ENCODE results near the gene SNX20. TPM values are rescaled to one million over a fixed set of nuclear protein-coding genes. Genes with fewer than 3 reads are reported as not detected.

The SNX20 gene
- total and polyA plus RNA-seq, 2 of the 4 experiments (the other 2 are of a cell fraction), result not detected

- Histone ChIP-seq H4K8ac (ENCODE audit: low read depth in 2 of 2, low read length in 2 of 2) (no peak overlapping the region), H2BK15ac (ENCODE audit: low read depth, low read length) (no peak overlapping the region), H3K36me3 (ENCODE audit: control insufficient read depth, insufficient read depth, low read length) (no peaks in the 10 kb centered on the region), H3K4me1 (ENCODE audit: control insufficient read depth, insufficient read depth, low read length) (no peaks in the 10 kb centered on the region), H2AK9ac (replicated peaks; ENCODE audit: low read depth, low read length, poor library complexity) (no peak overlapping the region), H3K79me1 (ENCODE audit: low read depth in 1 of 2, low read length in 2 of 2) (no peaks in the 10 kb centered on the region), H3K4ac (ENCODE audit: low read depth, low read length) (no peak overlapping the region), H3K18ac (ENCODE audit: low read depth, low read length) (no peak overlapping the region), H4K91ac (ENCODE audit: insufficient read depth, low read depth, low read length) (no peak overlapping the region), H2BK5ac (ENCODE audit: low read depth, low read length, poor library complexity, severe bottlenecking) (no peak overlapping the region), H3K56ac (ENCODE audit: extremely low read depth, insufficient read depth, low read length) (no peak overlapping the region), H3K27ac (ENCODE audit: insufficient read depth, low read length) (no peak overlapping the region), H3K9me3 (ENCODE audit: control insufficient read depth, insufficient read depth, low read length) (no peaks in the 10 kb centered on the region), H2AK5ac (ENCODE audit: low read depth, low read length) (no peak overlapping the region), H2BK20ac (ENCODE audit: low read depth, low read length) (no peak overlapping the region), H3K4me3 (ENCODE audit: insufficient read depth, low read depth, low read length) (no peak overlapping the region), H3K9me1 (ENCODE audit: insufficient read depth, low read length) (no peaks in the 10 kb centered on the region), H3K14ac (replicated peaks; ENCODE audit: low read depth, low read length) (no peak overlapping the region), H4K20me1 (ENCODE audit: insufficient read depth, low read length) (no peaks in the 10 kb centered on the region), H3K23ac (ENCODE audit: low read depth, low read length) (no peak overlapping the region), H2AFZ (replicated peaks; ENCODE audit: low read length, poor library complexity) (no peak overlapping the region), H3K27me3 (ENCODE audit: control insufficient read depth, insufficient read depth, low read length) (peaks cover 8% of the 10 kb centered on the region; the same call in 1 of the 2 replicates), H3K4me2 (ENCODE audit: low read depth, low read length) (no peak overlapping the region), H2BK120ac (ENCODE audit: low read depth, low read length) (no peak overlapping the region), H4K5ac (ENCODE audit: low read depth, low read length) (no peak overlapping the region), H3K9ac (ENCODE audit: low read depth, low read length) (no peak overlapping the region)
- DNase-seq, result no peak
- TF ChIP-seq FOS (IDR thresholded peaks at IDR 0.05; ENCODE audit: low read depth, low read length), result no peak
- no peak for TF ChIP-seq ELK1 (IDR thresholded peaks at IDR 0.05; ENCODE audit: borderline replicate concordance, low read depth, low read length)
- 67% methylated on average over 5 of the region's 10 CpGs; no CpG with 5 or more reads in 1 of the 2 experiments for WGBS, 2 experiments (ENCODE audit: extremely low coverage in 2 of 2, insufficient read length in 1 of 2)
- no peak for ATAC-seq (ENCODE audit: low read depth)
- no TSS peak for BruUV-seq (replicated peaks)
- intact Hi-C loops (cut with micrococcal nuclease), result no loop called here
- in situ Hi-C loops (cut with MboI; ENCODE audit: low sequenced_read_pairs), result no loop called here
- dilution Hi-C loops (cut with HindIII; ENCODE audit: low sequenced_read_pairs, unreplicated experiment), result no loop called here
- CTCF ChIA-PET, result no interaction called here
- POLR2A ChIA-PET (ENCODE audit: unreplicated experiment), result no interaction called here
Measured at GRCh38 chr16:50636753-50637374, 44.2 kb downstream of the SNX20 start.

All from IMR-90 (cell line).